COLO829 (cell line): ENCODE measurements around the gene R3HDM4.
"Not testable (repeated sequence)": the region's sequence is repeated elsewhere in the genome, so short reads cannot be mapped to it uniquely, and the experiment has no call there.

ENCODE experiments used
- DNase-seq: peaks from one replicate; pipeline ENCODE4 v3.0.0; 2012; ENCODE audit warnings: low spot score

R3HDM4 gene

DNA sequence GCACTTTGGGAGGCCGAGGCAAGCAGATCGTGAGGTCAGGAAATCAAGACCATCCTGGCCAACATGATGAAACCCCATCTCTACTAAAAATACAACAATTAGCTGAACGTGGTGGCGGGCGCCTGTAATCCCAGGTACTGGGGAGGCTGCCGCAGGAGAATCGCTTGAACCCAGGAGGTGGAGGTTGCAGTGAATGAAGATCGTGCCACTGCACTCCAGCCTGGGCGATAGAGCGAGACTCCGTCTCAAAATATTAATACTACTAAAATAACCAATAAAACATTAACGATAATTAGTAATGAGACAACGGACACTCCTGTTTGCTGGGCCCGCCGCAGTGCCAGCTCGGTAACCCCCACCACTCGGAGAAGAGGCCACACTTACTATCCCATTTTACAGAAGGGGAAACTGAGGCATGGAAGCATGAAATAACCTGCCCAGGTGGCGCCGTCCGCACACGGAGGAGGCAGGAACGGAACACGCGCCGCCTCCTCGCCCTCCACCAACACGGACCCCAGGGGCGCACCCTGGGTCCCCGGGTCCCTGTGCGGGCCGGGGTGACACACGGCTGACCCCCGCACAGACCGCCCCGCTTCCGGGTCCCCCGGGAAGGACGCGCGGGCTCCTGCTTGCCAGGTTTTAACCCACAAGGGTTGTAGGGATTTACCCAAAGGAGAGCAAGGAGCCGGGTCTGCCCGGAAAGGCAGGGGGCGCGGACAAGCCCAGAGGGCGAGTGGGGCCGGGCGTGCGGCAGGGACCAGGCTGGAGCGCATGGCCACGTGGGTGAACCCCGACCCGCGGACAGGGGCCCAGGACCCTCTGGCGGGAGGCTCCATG, 1.6 kb downstream of the R3HDM4 start:
- DNase-seq = no peak

DNA sequence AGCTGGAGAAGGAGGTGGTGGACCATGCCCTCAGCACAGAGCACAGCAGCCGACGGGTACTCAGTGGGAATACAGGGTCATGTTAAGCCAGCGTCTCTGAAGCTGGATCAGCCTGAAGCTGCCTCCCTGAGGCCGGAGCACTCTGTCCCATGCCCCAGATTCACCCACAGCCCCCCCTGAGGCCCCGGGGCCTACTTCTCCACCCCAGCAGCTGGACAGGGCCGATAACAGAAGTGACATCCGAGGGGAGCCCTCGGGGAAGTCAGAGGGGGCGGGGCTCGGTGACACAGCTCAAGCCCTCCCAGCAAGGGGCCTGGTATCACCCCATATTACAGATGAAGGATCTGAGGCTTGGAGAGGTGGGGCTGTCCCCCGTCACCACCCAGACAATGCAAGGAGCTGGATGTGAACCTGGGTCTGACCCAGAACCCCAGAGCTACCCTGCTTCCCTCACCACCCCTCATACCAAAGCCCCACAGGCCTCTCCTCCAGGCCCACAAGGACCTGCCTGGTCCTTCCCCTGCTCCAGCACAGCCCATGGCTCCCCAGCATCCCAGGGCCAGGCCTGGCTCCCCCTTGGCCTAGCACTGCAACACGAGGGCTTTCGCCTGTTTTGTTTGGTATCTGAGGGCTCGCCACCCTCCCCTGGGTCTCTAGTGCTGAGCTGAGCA, 5.7 kb downstream of the R3HDM4 start:
- DNase-seq = no peak

GRCh38 chr19:906480-906879, 6.5 kb downstream of the R3HDM4 start:
- no peak for DNase-seq

- DNase-seq = no peak
Measured at GRCh38 chr19:904545-904944, 8.5 kb downstream of the R3HDM4 start.

DNA sequence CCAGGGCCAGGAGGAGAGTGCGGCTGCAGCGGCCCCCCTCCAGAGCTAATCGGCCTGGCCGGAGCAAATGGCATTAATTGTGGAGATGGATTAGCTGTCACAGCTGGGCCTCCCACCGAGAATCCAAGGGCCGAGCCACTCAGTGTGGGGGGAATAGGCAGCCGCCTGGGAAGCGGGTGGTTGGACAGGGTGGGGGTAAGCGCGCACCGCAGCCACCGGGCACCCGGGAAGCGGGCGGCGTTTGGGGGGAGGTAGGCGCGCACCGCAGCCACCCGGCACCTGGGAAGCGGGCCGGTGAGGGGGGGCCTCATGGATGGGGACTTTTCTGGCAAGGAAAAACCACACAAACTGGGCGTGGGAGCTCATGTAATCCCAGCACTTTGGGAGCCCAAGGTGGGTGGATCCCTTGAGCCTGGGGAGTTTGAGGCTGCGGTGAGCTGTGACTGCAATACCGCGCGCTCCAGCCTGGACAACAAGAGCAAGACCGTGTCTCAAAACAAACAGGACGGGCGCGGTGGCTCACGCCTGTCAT, 9.7 kb downstream of the R3HDM4 start:
- DNase-seq = no peak

DNA sequence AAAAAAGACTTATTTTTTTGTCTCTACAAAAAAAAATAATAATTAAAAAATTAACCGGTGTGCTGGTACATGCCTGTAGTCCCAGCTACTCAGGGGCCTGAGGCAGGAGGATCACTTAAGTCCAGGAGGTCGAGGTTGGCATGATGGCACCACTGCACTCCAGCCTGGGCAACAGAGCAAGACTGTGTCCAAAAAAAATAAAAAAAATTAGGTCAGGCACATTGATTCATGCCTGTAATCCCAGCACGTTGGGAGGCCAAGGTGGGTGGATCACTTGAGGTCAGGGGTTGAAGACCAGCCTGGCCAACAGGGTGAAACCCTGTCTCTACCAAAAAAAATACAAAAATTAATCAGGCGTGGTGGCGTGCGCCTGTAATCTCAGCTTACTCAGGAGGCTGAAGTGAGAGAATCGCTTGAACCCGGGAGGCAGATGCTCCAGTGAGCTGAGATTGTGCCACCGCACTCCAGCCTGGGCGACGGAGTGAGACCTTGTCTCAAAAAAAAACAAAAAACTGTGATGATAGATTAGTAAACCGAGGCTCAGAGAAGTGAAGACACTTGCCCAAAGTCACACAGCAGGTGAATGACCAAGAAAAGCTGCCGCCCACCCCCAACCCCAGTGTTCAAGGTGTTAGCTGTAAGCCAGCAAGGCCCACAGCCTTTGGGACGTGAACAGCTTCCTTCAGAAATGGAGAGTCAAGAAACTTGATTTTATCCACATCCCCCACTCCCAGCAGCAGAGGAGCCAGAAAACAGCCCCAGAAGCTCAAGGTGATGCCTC, 10.4 kb downstream of the R3HDM4 start:
- DNase-seq = no peak

DNA sequence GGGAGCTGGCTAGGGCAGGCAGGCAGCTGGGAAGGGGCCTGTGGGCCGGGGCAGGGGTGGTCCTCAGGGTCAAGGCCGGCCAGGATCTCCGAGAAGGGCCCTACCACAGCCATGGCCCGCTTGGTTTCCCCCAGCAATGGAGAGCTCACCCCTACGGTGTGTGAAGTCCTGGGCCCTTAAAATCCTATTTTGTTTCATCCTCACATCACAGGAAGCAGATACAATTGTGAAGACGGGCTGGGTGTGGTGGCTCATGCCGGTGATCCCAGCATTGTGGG, 11.0 kb downstream of the R3HDM4 start:
- DNase-seq = no peak

- no peak for DNase-seq
Measured at GRCh38 chr19:901216-902092, 11.6 kb downstream of the R3HDM4 start.

DNA sequence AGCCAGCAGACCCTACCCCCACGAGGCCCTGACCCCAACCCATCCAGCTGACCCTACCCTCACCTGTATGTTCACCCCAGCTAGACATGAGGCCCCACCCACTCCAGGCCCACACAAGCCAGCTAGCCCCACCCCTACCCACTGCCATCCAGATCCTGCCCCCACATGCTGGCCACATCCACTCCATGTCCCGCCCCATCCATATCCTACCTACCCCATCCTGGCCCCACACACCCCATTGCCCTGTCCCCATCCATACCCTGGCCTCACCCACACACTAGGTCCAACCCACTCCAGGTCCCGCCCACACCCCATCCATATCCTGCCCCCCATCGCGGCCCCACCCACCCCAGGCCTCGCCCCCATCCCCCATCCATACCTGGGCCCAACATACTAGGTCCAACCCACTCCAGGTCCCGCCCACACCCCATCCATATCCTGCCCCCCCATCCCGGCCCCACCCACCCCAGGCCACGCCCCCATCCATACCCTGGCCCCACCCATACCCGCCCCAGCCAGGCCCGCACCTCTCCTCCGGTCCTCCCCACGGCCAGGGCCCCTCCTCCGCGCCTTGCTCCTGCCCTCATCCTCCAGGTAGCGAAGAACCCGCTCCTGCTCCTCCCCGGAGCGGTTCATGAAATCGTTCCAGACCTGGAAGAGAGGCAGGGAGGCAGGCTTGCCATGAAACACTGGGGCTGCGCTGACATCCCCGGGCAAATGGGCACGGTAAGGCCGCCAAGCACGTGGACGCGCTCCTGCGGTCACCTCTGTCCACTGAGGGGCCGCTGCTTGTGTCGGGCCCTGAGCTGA, 12.5 kb downstream of the R3HDM4 start:
- peak; percentile 65 for DNase-seq

- no peak for DNase-seq
Measured at GRCh38 chr19:900043-900301, 13.0 kb downstream of the R3HDM4 start.

GRCh38 chr19:899336-900042, 13.5 kb downstream of the R3HDM4 start:
- DNase-seq = no peak

DNA sequence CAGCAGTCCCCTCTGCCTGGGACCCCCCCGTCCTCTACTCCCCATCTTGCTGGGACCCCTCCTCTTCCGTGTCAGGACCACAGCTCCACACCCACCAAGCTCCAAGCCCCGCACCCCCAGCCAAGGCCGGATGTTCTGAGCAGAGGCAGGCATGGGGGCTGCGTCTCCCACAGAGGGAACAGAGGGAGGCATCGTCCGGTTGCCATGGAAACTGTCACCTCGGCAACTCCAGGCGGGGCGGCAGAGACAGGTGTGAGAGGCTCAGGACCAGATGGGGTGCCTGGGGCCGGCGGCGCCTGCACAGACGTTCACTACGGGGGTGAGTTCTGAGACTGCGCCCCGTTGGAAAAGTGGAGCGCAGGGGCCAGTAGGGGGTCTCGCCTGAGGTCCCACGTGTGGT, 14.4 kb downstream of the R3HDM4 start:
- DNase-seq = no peak

GRCh38 chr19:897442-898039, 15.5 kb downstream of the R3HDM4 start:
- no peak for DNase-seq

DNA sequence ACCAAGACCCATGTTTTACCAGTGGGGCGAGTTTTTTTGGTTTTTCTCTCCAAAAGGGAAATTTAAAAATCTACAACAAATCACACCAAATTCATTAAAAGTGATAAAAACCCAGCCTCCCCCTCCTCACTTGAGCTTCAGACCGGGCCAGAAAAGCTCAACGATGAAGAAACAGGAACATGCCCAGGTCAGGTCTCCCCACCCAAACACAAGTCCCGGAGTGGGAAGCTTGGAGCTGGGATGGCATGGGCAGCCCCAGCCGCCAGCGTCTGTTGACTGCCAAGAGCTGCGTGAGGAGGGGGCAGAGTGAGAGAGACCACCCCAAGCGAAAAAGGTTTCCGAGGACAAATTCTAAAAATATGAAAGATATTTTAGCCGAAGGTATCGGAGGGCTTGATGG, 16.0 kb downstream of the R3HDM4 start:
- DNase-seq = no peak

DNA sequence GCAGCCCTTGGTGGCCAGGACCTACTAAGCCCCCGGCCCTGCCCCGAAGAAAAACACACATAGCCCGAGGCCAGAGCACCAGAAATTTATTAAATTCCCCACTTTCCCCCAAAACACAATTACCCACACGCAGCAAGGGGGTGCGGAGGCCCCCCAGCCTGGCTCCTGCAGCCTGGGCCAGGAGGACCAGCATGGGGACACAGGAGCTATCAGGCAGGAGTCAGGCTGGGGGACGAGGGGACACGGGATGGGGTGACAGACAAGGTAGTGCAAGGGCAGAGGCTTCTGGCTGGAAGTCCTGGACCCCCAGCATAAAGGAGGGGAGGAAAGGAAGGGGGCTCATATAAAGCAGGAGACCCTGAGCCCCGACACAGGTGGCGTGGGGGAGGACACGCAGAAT, 16.6 kb downstream of the R3HDM4 start:
- DNase-seq = no peak

- peak; percentile 99 for DNase-seq
Measured at GRCh38 chr19:892894-893689, 19.9 kb downstream of the R3HDM4 start, which contains the start of the genes MED16 and RNU6-9. TSS of gene MED16 (minus strand) at chr19:893187. CDS start at chr19:891131, 2,056 bp downstream. TSS of gene RNU6-9 (plus strand) at chr19:893484.

- no peak for DNase-seq
Measured at GRCh38 chr19:892243-892893, 20.7 kb downstream of the R3HDM4 start.

- DNase-seq = not testable (repeated sequence)
Measured at GRCh38 chr19:891421-892200, 21.4 kb downstream of the R3HDM4 start.
